ENCODE measurements around the gene PPFIA4.

The PPFIA4 gene

DNA sequence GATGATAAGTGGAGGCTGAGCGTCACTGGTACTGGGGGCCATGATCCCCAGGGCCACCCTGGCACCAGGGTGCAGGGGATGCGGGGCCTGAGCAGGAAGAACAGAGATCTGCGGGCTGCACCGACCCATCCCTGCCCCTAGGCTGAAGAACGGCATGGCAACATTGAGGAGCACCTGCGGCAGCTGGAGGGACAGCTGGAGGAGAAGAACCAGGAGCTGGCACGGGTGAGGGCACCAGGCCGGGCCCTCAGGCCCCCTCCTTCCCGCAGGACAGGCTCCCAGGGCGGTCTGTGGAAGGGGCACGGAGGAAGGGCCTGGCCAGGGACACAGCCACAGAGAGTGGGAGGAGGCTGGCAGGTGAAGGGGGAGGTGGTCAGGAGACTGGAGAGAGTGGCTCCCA lies 21.8 kb downstream of the PPFIA4 start:
- TF ChIP-seq, protein P1, sequence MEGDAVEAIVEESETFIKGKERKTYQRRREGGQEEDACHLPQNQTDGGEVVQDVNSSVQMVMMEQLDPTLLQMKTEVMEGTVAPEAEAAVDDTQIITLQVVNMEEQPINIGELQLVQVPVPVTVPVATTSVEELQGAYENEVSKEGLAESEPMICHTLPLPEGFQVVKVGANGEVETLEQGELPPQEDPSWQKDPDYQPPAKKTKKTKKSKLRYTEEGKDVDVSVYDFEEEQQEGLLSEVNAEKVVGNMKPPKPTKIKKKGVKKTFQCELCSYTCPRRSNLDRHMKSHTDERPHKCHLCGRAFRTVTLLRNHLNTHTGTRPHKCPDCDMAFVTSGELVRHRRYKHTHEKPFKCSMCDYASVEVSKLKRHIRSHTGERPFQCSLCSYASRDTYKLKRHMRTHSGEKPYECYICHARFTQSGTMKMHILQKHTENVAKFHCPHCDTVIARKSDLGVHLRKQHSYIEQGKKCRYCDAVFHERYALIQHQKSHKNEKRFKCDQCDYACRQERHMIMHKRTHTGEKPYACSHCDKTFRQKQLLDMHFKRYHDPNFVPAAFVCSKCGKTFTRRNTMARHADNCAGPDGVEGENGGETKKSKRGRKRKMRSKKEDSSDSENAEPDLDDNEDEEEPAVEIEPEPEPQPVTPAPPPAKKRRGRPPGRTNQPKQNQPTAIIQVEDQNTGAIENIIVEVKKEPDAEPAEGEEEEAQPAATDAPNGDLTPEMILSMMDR (IDR thresholded peaks at IDR 0.05; ENCODE audit: control extremely low read depth, extremely low read depth, low read depth, missing control alignments), result no peak
- ChIA-PET CTCF (interaction anchor here (1.2 to 9.2 kb wide), 2 partner anchors 7 to 170 kb away, joined by 3 to 77 read pairs; no protein-coding TSS in a partner anchor), POLR2A (no interaction called here)
- DNase-seq (ENCODE audit: extremely low spot score), result no peak

DNA sequence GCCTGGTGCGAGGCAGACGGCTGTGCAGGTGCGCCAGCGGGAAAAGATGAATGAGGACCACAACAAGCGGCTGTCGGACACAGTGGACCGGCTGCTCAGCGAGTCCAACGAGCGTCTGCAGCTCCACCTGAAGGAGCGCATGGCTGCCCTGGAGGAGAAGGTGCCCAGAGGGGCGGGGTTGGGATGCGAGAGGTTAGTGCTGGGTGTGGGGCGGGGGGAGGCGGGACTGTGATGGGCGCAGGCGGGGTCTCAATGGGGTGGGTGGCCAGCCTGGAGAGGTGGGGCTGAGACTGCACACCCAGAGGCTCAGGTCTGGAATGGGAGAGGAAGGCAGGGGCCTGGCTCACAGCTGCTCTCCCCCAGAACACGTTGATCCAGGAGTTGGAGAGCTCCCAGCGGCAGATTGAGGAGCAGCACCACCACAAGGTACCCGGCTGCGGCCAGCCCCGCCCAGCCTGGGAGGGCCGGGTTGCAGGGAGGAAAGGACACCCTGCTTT lies 22.3 kb downstream of the PPFIA4 start:
- POLR2A ChIA-PET, result no interaction called here
- CTCF ChIA-PET, result interaction anchor here (9.2 kb wide), 1 partner anchor 7 kb away, joined by 77 read pairs; no protein-coding TSS in a partner anchor

DNA sequence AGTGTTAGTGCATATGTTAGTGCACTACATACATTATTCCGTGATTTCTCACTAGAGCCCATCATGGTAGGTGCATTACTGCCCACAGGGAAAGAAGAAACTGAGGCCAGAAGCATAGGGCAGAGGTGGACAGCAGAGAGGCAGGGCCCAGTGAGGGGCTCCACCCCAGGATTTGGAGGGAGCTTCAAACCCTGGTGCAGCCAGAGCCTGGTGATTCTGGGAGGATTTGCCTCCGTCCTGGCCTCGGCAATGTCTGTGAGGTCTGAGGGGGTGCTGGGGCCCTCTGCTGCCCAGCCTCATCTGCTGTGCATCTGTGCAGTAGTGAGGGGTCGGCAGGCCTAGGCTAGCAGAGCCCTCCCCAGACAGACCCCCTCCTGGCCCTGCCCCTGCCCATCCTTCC lies 22.8 kb downstream of the PPFIA4 start:
- TF ChIP-seq, protein P1 (IDR thresholded peaks at IDR 0.05; ENCODE audit: control extremely low read depth, extremely low read depth, low read depth, missing control alignments), result no peak
- POLR2A ChIA-PET, result no interaction called here
- no peak for DNase-seq (ENCODE audit: extremely low spot score)
- CTCF ChIA-PET, result interaction anchor here (1.2 to 9.2 kb wide), 2 partner anchors 8 to 1758 kb away, joined by 3 to 77 read pairs; no protein-coding TSS in a partner anchor

More for the DNA sequence above, 22.3 kb downstream of the PPFIA4 start:
- no peak for DNase-seq (ENCODE audit: extremely low spot score)
- TF ChIP-seq, protein P1 (IDR thresholded peaks at IDR 0.05; ENCODE audit: control extremely low read depth, extremely low read depth, low read depth, missing control alignments), result no peak

DNA sequence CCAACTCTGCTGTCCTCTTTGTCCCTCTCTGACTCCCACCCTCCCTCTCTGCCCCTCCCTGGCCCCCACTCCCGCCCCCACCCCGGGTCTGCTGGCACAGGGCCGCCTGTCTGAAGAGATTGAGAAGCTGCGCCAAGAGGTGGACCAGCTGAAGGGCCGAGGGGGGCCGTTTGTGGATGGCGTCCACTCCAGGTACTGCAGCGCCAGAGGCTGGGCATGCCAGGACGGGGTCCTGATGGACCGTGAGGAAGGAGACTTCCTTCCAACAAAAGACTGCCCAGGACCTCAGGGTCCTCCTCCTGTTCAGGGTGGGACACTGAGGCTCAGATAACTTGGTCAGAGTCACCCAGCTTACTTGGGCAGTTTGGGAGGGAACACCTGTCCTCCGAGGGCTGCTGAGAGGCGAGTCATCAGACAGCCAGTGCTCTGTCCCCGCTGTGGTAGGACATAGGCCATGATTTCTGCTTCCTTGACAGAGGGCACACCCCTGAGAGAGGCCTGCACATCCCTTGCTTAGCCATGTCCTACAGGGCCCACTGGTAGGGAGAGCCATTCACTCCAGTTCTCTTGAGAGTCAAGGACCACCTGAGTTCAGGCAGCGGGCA lies 23.4 kb downstream of the PPFIA4 start:
- no peak for DNase-seq (ENCODE audit: extremely low spot score)
- CTCF ChIA-PET, result interaction anchor here (1.2 to 9.2 kb wide), 2 partner anchors 8 to 1758 kb away, joined by 3 to 77 read pairs; no protein-coding TSS in a partner anchor
- TF ChIP-seq, protein P1 (IDR thresholded peaks at IDR 0.05; ENCODE audit: control extremely low read depth, extremely low read depth, low read depth, missing control alignments), result no peak
- POLR2A ChIA-PET, result no interaction called here

DNA sequence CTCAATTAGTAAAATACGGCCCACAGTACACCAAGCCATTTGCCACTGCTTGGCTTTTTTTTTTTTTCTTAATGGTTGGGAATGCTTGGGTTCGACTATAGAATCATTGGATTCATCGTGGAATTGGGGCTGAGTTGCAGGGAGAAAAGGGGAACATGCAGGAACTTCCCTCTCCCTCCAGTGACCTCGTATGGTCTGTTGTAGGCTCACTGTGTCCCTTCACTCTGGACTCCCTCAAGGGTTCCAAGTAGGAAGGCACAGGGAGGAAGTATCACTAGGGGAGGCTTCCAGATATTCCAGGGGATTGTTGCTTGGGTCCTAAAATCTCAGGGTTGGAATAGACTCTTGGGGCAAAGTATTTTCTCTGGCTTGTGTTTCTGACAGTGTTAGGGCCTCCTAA lies 24.5 kb downstream of the PPFIA4 start:
- ChIA-PET POLR2A (no interaction called here), CTCF (interaction anchor here (1.5 to 9.2 kb wide), 4 partner anchors 9 to 165 kb away, joined by 3 to 77 read pairs (median 4); no protein-coding TSS in a partner anchor)
- no peak for DNase-seq (ENCODE audit: extremely low spot score)
- TF ChIP-seq, protein P1 (IDR thresholded peaks at IDR 0.05; ENCODE audit: control extremely low read depth, extremely low read depth, low read depth, missing control alignments), result no peak

DNA sequence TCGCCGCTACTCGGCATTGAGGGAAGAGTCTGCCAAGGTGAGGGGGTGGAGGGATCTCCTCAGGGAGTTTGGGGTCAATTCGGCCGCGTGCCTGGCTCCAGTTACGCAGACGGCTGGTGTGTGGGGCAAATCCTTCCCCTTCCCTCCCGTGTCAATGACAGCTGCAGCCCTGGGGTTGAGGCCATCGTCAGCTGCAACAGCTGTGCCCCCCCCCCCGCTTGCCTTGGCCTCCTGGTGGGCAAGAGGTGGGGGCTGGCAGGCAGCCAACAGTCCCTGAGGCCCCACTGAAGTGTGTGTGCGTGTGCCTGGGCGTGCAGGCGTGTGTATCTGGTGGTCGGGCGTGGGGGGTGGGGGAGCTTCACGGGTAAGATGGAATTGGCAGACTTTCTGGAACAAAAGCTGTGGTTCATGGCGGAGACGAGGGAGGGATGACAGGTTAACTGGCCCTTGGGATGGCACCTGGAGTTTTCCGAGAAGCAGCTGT lies 25.6 kb downstream of the PPFIA4 start:
- ChIA-PET CTCF (interaction anchor here (0.9 to 9.2 kb wide), 5 partner anchors 8 to 436 kb away, joined by 3 to 77 read pairs (median 4); no protein-coding TSS in a partner anchor), POLR2A (no interaction called here)
- TF ChIP-seq, protein P1 (IDR thresholded peaks at IDR 0.05; ENCODE audit: control extremely low read depth, extremely low read depth, low read depth, missing control alignments), result no peak
- DNase-seq (ENCODE audit: extremely low spot score), result no peak

All from GM10248 (cell line).